ENCODE measurements around the gene CELF2. TPM values are rescaled to one million over a fixed set of nuclear protein-coding genes. Genes with fewer than 3 reads are reported as not detected.

The CELF2 gene
- total RNA-seq, 2 experiments from 2014 or later = 165 to 181 TPM

DNA sequence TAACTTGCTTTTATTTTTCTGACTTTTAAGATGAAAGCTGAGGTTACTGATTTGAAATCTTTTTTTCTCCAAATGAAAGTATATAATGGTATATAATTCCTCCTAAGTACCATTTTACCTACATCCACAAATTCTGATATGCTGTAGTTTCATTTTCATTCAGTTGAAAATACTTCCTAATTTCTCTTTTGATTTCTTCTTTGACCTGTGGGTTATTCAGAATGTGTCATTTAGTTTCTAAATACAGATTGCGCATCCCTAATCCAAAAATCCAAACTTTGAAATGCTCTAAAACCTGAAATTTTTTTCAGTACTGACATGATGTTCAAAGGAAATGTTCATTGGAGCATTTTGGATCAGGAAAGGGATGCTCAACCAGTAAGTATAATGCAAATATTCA, 168.7 kb downstream of the CELF2 start:
- Mint-ChIP-seq H3K9me3 (peaks cover 30% of the 10 kb centered on the region), H3K4me3 (peak overlapping the region; percentile 12), H3K27me3 (no peaks in the 10 kb centered on the region), H3K4me1 (peaks cover 94% of the 10 kb centered on the region), H3K27ac (peak overlapping the region; percentile 68), H3K36me3 (ENCODE audit: low read depth) (peaks cover 97% of the 10 kb centered on the region)
- CTCF ChIA-PET = no interaction called here
- POLR2A ChIA-PET = no interaction called here
- no peak for DNase-seq

DNA sequence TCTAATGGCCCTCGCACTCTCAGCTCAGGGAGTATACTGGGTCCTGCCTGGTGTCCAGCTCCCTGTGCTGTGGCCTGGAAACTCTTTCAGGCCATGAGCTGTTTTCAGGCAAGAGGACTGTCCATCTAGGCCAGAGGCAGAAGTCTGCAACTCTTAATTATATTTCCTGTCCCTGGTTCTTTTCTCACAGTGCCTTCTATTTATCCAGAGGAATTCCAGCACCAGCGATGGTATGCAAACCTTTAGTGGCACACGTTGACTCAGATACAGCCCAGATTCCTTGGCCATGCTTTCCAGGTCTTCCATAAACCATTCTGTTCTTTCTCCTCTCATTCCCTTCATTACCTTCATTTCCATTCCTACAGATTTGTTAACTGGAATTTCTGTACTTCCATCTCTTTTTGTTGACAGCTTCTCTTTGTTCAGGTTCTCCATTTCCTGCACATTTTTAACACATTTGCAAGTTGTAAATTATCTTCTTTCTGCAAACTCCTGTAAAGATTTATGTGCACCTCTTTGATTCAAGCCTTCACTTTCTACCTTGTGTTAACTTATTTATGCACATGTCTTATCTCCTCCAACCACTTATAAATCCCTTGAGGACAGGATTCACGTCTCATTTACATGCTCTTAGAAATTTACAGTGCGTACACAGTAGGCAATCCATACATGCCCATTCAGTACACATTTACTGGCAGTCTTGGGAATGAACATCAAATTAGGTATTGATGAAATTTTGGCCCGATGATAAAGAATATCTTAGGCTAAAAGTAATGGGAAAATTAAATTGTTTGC, 172.1 kb downstream of the CELF2 start:
- no peak for DNase-seq
- Mint-ChIP-seq H3K9me3 (peaks cover 21% of the 10 kb centered on the region), H3K27ac (peak overlapping the region; percentile 71), H3K4me3 (no peak overlapping the region), H3K4me1 (peaks cover 90% of the 10 kb centered on the region), H3K36me3 (ENCODE audit: low read depth) (peaks cover 92% of the 10 kb centered on the region), H3K27me3 (no peaks in the 10 kb centered on the region)
- POLR2A ChIA-PET = interaction anchor here (0.6 kb wide), 1 partner anchor 67 kb away, joined by 9 read pairs; no protein-coding TSS in a partner anchor
- CTCF ChIA-PET = interaction anchor here (0.9 to 1.3 kb wide), 2 partner anchors 30 to 34 kb away, joined by 3 read pairs; no protein-coding TSS in a partner anchor

DNA sequence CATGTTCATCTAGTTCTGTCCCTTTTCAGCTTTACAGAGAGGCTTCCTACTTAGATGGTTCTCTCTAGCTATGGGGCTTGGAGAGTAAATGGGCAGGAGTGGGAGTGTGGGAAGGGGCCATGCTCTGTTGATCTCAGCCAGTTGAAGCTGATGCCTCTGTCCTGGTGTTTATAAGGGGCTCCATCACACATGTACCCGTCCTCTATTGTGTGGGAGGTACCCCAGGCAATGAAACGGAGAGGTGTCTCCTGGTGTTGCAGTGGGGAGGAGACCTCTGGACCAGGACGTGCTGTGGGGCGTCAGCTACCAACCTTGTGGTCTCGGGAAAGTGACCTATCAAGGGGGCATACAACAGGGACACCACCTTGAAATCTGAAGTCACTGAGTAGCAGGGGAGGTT, 173.5 kb downstream of the CELF2 start:
- ChIA-PET POLR2A (no interaction called here), CTCF (interaction anchor here (0.9 kb wide), 1 partner anchor 30 kb away, joined by 3 read pairs; no protein-coding TSS in a partner anchor)
- H3K27ac Mint-ChIP-seq = no peak overlapping the region
- no peaks in the 10 kb centered on the region for H3K27me3 Mint-ChIP-seq
- H3K9me3 Mint-ChIP-seq = peaks cover 7% of the 10 kb centered on the region
- peaks cover 91% of the 10 kb centered on the region for H3K4me1 Mint-ChIP-seq
- DNase-seq = no peak
- peaks cover 92% of the 10 kb centered on the region for H3K36me3 Mint-ChIP-seq (ENCODE audit: low read depth)
- H3K4me3 Mint-ChIP-seq = no peak overlapping the region

DNA sequence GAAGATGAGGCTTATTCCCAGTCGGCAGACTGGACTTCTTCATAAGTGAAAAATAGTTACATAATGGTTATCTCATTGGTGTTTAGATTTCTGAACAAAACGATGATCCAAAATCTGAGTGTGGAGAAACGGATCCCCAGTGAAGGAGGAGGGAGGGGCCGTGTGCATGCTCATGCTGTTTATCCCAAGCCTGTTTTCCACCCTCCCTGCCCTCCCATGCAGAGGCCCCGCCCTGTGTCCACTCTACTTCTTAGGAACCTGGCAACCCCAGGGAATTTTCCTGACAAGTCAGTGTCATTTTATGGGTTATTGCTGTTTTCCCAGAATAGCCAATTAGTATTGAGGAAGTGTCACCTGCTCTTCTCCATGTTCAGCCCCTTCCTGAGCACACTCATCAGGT, 174.0 kb downstream of the CELF2 start:
- Mint-ChIP-seq H3K9me3 (peaks cover 3% of the 10 kb centered on the region), H3K4me1 (peaks cover 89% of the 10 kb centered on the region), H3K4me3 (no peak overlapping the region), H3K27me3 (no peaks in the 10 kb centered on the region), H3K36me3 (ENCODE audit: low read depth) (peaks cover 91% of the 10 kb centered on the region), H3K27ac (peak overlapping the region; percentile 32)
- ChIA-PET POLR2A (interaction anchor here (0.7 kb wide), 1 partner anchor 173 kb away, joined by 3 read pairs; no protein-coding TSS in a partner anchor), CTCF (no interaction called here)
- no peak for DNase-seq

DNA sequence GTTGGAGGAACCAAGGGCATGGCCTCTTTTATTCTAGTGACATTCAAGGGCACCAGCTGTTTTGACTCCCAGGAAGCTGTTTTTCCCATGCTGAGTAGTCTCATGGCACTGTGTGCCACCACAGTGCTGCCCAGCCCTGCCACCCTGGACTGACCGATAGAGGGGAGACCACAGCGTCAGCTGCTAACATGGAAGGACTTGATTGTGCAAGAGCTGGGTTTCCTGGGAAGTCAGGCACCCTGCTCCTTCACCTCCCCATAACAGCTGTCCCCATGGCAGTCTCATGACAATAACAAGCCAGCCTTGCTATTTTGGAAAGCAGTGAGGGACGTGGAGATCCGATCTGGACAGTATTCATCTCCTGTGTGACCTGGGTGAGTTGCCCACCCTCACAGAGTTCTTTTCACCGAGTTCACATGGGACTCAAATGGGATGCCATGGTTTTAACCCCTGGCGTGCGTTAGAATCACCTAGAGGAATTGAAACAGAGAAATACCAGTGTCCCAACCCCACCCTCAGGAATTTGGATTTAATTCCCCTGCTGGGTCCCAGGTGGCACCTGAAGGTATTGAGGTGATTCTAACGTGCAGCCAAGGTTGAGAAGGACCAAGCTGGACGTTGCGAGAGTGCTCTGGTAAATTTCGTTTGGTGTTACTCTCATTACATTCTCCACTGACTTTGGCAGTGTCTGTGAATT, 174.8 kb downstream of the CELF2 start:
- H3K36me3 Mint-ChIP-seq (ENCODE audit: low read depth) = peaks cover 89% of the 10 kb centered on the region
- peaks cover 89% of the 10 kb centered on the region for H3K4me1 Mint-ChIP-seq
- no peaks in the 10 kb centered on the region for H3K27me3 Mint-ChIP-seq

DNA sequence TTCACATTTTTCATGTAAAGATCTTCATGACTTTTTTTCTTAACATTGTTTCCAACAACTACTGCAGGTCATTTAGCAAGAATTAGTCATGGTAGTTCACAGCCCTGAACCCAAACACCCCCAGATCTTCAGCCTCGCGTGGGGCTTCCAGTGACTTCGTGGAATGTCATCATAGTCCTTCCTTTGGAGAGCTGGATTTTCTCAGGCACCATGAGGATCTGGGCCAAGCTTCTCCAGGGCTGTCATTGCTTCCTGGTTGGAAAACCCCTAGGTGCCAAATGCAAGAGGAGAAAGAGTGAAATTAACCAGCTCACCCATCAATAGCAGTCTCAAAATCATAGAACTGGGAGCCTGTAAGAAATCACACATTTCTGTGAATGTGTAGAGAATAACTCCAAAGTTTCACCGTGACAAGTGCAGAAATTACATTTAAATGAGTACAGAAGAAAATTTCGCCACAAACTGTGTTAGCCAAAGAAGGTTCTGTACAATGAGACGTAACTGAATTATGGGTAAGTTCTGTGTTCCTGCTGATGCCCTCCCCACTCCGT, 175.4 kb downstream of the CELF2 start:
- Mint-ChIP-seq H3K9me3 (peaks cover 2% of the 10 kb centered on the region), H3K36me3 (ENCODE audit: low read depth) (peaks cover 89% of the 10 kb centered on the region), H3K27me3 (no peaks in the 10 kb centered on the region), H3K4me1 (peaks cover 91% of the 10 kb centered on the region), H3K27ac (no peak overlapping the region), H3K4me3 (no peak overlapping the region)
- no peak for DNase-seq
- POLR2A ChIA-PET = no interaction called here
- CTCF ChIA-PET = interaction anchor here (0.7 to 1.1 kb wide), 2 partner anchors 9 to 147 kb away, joined by 3 to 4 read pairs; no protein-coding TSS in a partner anchor

More for the DNA sequence above, 174.8 kb downstream of the CELF2 start:
- ChIA-PET POLR2A (interaction anchor here (0.7 kb wide), 1 partner anchor 174 kb away, joined by 3 read pairs; no protein-coding TSS in a partner anchor), CTCF (interaction anchor here (1.1 kb wide), 1 partner anchor 9 kb away, joined by 4 read pairs; no protein-coding TSS in a partner anchor)
- no peak for DNase-seq
- no peak overlapping the region for H3K4me3 Mint-ChIP-seq
- H3K27ac Mint-ChIP-seq = peak overlapping the region; percentile 73
- H3K9me3 Mint-ChIP-seq = peaks cover 2% of the 10 kb centered on the region

DNA sequence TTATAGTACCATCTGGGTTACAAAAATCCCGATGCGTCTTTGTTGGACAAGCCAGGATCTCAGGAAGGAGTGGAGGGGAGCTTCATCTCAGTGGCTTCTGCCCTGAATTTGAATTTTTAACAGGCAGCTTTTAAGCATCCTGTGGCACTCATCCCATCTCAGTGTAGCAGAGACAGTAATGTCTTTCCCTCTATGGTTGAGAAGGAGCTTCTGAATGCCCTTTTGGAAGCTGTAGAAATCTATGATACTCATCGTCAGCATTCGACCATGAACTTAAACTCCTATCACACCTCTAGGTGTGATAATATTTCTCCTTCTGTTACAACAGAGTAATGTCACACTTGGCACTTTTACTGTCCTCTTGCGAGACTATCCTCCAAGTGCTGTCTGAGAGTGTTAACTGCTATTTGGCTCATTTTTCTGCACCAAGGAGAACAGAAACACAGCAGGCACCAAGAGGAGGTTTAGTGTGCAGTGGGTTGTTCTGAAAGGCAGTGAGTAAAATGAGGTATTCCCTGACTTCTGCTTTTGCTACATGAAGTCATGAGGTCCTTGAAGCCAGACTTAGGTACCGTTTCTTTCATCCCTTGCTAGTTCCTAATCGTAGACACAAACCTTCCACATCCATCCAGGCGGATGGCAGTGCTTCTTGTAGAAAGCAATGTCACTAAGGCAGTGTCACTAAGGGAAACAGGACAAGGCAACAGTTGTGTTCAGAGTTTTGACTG, 177.4 kb downstream of the CELF2 start:
- H3K9me3 Mint-ChIP-seq = peaks cover 2% of the 10 kb centered on the region
- H3K27me3 Mint-ChIP-seq = no peaks in the 10 kb centered on the region
- no peak for DNase-seq
- POLR2A ChIA-PET = no interaction called here
- peaks cover 92% of the 10 kb centered on the region for H3K4me1 Mint-ChIP-seq
- CTCF ChIA-PET = interaction anchor here (1.0 kb wide), 1 partner anchor 15 kb away, joined by 3 read pairs; no protein-coding TSS in a partner anchor
- no peak overlapping the region for H3K4me3 Mint-ChIP-seq
- peaks cover 89% of the 10 kb centered on the region for H3K36me3 Mint-ChIP-seq (ENCODE audit: low read depth)
- H3K27ac Mint-ChIP-seq = peak overlapping the region; percentile 63

DNA sequence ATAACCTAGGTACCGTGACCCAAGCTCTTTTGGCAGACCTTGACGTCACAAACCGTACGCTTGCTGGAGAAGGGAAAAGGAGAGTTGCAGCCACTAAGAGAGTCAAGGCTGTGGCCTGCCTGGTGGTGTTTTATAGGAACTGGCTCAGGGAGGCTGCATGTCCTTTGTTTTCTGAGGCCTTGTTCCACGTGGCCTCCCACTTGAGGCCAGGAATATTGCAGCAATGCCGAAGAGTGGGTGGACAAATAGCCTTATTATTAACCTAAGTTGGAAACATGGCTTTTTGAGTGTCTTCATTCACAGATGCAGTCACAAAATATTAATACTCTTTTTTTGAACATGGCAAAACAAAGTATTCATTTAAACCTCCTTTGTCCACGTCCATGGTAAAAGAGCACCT, 178.0 kb downstream of the CELF2 start:
- Mint-ChIP-seq H3K27ac (peak overlapping the region; percentile 63), H3K27me3 (no peaks in the 10 kb centered on the region), H3K4me1 (peaks cover 93% of the 10 kb centered on the region), H3K36me3 (ENCODE audit: low read depth) (peaks cover 90% of the 10 kb centered on the region), H3K4me3 (no peak overlapping the region), H3K9me3 (peaks cover 2% of the 10 kb centered on the region)
- no peak for DNase-seq
- ChIA-PET CTCF (no interaction called here), POLR2A (interaction anchor here (0.6 kb wide), 2 partner anchors 12 to 47 kb away, joined by 3 to 4 read pairs; no protein-coding TSS in a partner anchor)

DNA sequence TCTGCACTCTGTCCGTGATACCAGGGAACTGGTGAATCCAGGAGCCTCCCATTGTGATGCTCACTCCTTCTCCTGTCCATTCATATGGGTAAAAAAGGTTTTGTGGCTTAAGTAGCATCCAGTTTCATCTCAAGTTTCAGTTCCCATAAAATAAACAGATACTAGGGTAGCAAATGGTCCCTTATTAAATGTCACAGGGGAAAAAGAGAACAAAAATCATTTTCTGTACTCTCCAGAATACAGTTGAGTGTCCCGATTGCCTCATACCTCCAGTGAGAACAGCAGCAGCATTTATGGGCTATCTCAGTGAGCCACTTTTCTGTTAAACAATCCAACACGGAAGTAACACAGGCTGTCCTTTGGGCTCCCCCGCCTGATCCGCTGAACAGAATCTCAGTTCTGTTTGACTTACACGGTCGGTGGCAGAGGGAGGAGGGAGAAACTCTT, 179.6 kb downstream of the CELF2 start:
- POLR2A ChIA-PET = no interaction called here
- Mint-ChIP-seq H3K9me3 (peaks cover 2% of the 10 kb centered on the region), H3K4me3 (no peak overlapping the region), H3K4me1 (peaks cover 93% of the 10 kb centered on the region), H3K27me3 (no peaks in the 10 kb centered on the region), H3K36me3 (ENCODE audit: low read depth) (peaks cover 91% of the 10 kb centered on the region), H3K27ac (no peak overlapping the region)
- DNase-seq = no peak
- CTCF ChIA-PET = interaction anchor here (1.3 to 2.0 kb wide), 2 partner anchors 10 to 16 kb away, joined by 4 to 5 read pairs; no protein-coding TSS in a partner anchor

DNA sequence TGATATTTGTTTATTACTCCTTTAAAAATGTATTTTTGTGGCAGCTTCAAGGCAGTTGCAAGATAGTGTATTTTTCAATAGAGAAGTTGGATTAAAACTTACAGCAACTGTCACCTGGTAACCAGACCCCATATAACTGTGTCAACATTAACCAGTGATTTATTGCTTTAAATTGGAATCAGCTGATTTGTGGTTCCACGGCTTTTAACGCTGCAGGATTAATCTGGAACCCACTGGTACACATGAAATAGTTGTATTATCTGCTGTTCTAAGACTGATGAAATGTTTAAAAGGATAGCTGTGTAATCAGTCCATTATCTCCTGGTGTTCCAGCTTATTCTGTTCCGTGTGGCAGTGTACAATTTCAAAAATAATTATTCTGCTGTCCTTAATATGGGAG, 180.2 kb downstream of the CELF2 start:
- H3K27me3 Mint-ChIP-seq = no peaks in the 10 kb centered on the region
- peaks cover 91% of the 10 kb centered on the region for H3K36me3 Mint-ChIP-seq (ENCODE audit: low read depth)
- ChIA-PET POLR2A (no interaction called here), CTCF (interaction anchor here (1.3 to 2.0 kb wide), 3 partner anchors 9 to 25 kb away, joined by 4 to 5 read pairs (median 5); no protein-coding TSS in a partner anchor)
- H3K4me1 Mint-ChIP-seq = peaks cover 93% of the 10 kb centered on the region
- H3K9me3 Mint-ChIP-seq = peaks cover 2% of the 10 kb centered on the region
- no peak overlapping the region for H3K4me3 Mint-ChIP-seq
- DNase-seq = no peak
- no peak overlapping the region for H3K27ac Mint-ChIP-seq

DNA sequence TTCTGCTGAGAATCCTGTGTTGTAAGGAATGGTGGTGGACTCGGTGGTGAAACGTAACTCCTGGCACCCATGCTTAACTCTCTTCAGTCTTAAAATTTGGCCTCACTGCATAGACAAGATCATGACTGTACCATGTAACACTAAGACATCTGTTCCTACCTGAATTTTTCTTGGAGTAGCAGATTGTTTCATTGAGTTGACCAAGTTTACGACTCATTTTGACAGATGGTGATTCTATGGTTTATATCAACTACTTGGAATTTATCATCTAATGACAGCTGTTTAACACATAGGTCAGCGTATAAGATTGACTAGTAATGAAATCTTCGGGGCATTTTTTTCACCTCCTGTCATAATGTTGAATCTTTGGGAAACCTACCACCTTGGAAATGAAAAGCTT, 184.2 kb downstream of the CELF2 start:
- Mint-ChIP-seq H3K9me3 (peaks cover 2% of the 10 kb centered on the region), H3K27ac (no peak overlapping the region), H3K27me3 (no peaks in the 10 kb centered on the region), H3K4me1 (peaks cover 93% of the 10 kb centered on the region), H3K4me3 (no peak overlapping the region), H3K36me3 (ENCODE audit: low read depth) (peaks cover 92% of the 10 kb centered on the region)
- no peak for DNase-seq
- ChIA-PET CTCF (interaction anchor here (0.5 to 1.8 kb wide), 8 partner anchors 8 to 138 kb away, joined by 3 to 4 read pairs (median 4); no protein-coding TSS in a partner anchor), POLR2A (no interaction called here)

DNA sequence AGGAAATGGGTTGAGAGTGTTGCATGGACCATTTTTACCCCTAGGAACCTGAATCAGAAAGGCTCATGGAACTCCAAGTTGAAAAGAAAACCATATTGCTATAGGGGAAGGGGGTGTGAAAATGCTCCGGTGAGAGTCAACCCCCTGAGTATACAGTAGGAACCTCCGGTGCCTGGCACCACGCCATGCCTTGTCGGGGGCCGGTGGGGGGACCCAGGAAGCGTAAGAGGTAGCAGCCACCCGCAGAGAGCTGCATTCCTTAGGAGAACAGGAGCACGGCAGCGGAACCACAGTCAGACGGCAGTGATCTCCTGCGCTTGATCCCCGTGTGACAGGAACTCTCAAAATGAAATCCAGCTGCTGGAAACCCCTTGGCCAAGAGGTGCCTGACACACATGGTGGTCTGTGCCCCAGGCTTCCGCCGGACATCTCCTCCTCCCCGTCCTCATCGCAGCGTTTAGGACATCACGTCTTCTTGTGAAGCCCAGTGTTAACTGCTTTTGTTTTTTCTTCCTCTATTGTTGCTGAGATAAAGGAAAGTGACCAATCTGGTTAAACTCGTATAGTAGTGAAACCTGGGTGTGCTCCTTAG, 186.8 kb downstream of the CELF2 start:
- Mint-ChIP-seq H3K9me3 (no peaks in the 10 kb centered on the region), H3K4me1 (peaks cover 92% of the 10 kb centered on the region), H3K4me3 (no peak overlapping the region), H3K27ac (no peak overlapping the region), H3K36me3 (ENCODE audit: low read depth) (peaks cover 92% of the 10 kb centered on the region), H3K27me3 (no peaks in the 10 kb centered on the region)
- POLR2A ChIA-PET = no interaction called here
- no peak for DNase-seq
- CTCF ChIA-PET = interaction anchor here (1.1 kb wide), 1 partner anchor 10 kb away, joined by 3 read pairs; no protein-coding TSS in a partner anchor
